GM12874 (cell line): Measurements from ENCODE around the gene FAM135A.
A peak's percentile ranks its signal among the peaks of the same experiment; 100 is the strongest.

Experiments
- TF ChIP-seq, protein P1 (sequence below): IDR thresholded peaks from 2 replicates; pipeline ENCODE4 v1.5.1; 2011; ENCODE audit warnings: low read depth, mild to moderate bottlenecking, control low read depth, low read length, moderate library complexity; ENCODE audit not compliant: insufficient read depth

The FAM135A gene

DNA sequence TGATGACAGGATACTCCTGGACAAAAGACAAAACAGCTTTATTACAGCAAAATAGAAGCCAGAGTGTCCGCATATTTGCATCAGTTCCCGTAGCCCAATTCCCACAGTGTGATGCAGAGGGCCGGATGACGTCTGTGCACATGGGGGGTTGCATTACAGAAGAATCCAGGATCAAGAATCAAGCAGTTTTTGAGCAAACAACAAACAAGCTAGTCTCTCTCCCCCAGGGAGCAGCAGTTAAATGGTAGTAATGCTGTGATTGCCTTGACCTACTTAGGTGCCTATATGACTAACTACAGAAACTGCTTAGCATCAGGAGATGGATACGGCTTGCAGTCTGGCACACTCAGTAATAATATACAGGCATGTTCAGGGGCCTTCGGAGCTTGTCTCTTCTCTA, 150.2 kb downstream of the FAM135A start:
- TF ChIP-seq, protein P1, sequence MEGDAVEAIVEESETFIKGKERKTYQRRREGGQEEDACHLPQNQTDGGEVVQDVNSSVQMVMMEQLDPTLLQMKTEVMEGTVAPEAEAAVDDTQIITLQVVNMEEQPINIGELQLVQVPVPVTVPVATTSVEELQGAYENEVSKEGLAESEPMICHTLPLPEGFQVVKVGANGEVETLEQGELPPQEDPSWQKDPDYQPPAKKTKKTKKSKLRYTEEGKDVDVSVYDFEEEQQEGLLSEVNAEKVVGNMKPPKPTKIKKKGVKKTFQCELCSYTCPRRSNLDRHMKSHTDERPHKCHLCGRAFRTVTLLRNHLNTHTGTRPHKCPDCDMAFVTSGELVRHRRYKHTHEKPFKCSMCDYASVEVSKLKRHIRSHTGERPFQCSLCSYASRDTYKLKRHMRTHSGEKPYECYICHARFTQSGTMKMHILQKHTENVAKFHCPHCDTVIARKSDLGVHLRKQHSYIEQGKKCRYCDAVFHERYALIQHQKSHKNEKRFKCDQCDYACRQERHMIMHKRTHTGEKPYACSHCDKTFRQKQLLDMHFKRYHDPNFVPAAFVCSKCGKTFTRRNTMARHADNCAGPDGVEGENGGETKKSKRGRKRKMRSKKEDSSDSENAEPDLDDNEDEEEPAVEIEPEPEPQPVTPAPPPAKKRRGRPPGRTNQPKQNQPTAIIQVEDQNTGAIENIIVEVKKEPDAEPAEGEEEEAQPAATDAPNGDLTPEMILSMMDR = no peak

DNA sequence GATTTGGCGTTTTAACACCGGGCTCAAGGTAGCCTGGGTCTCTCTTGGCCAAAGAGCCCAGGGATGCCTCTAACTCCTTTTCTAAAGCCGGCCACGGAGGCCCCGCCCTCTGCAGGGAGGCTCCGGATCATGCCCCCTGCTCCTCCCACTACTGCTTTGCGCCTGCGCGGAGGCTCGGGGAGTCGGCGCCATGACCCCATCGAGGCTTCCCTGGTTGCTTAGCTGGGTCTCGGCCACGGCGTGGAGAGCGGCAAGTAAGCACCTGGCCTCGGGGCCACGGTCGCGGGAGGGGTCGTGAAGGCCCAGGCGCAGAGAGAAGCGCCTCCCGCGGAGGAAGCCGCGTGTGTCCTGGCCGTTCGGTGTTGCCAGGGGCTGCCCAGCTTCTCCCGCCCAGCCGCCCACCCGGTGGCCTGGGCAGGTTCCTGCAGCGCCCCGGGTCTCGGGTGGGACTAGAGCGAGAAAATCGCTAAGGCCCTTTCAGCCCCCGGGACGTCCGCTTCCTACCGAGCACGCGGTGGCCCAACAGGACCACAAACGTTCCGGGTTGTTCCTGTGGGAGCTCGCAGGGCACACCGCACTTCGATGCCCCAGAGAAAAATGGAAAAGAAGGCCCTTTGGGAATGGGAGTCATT, 153.6 kb downstream of the FAM135A start, which contains the start of gene SDHAF4:
Gene SDHAF4, plus strand, starts transcription at position 180 of the 632 bp plus-strand sequence. Its CDS starts 11 bp downstream, at position 191.
- TF ChIP-seq, protein P1 = peak; percentile 19; the same call in 1 of the 2 replicates

DNA sequence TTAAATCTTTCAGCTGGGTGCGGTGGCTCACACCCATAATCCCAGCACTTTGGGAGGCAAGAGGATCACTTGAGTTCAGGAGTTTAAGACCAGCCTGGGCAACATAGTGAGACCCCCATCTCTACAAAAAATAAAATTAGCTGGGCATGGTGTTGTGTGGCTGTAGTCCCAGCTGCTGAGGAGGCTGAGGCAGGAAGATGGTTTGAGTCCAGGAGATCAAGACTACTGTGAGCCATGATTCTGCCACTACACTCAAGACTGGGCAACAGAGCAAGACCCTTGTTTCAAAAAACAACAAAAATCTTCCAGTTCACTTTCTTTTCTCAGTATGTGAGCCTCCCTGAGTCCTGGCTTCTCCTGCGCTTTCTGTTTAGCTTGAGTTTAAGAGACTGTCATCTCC, 161.3 kb downstream of the FAM135A start:
- TF ChIP-seq, protein P1 = no peak

DNA sequence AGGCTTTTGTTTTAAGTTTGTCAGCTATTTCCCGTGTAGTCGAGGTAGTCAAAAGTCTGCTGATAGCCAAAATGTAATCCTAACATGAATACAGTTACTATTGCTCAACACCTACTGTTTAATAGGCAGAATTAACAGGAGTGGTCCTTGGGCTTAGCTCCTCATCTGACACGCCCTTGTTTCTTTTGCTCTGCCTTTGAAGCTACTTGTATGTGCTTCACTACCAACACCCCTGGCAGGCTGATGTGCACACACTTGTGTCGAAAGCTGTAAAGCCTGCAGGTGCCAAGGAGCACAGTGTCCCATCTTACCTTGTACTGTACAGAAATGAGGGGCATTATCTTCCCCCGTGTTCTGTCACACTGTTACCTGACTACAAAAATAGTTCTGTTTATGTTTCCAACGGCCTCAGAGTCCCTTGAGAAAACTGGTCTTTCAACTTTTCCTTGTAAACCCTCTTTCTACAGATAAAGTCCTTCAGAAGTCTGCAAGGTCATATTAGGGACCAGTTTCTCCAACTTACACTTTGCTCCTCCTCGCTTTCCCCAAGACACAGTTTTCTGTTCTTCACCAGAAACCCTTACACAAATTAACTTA, 162.7 kb downstream of the FAM135A start:
- TF ChIP-seq, protein P1 = no peak

DNA sequence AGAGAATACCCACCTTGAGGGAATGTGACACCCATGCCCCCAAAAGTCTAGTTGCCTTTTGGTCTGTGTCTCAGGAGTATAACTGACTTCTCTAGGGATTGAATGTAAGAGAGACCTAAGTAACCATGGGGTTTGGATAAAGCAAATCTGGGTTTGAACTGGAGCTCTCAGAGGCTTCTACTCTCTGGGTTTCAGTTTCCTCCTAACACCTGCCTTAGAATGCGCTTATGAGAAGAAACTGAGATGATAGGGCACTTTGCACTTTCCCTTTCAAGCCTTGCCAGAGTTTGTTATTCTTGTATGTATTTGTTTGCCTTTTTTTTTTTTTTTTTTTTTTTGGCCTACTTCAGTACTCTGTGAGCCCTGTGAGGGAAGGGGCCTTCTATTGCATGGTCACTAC, 172.8 kb downstream of the FAM135A start:
- TF ChIP-seq, protein P1 = no peak

- TF ChIP-seq, protein P1 = no peak
Observed at GRCh38 chr6:70590400-70590799, 177.1 kb downstream of the FAM135A start.

DNA sequence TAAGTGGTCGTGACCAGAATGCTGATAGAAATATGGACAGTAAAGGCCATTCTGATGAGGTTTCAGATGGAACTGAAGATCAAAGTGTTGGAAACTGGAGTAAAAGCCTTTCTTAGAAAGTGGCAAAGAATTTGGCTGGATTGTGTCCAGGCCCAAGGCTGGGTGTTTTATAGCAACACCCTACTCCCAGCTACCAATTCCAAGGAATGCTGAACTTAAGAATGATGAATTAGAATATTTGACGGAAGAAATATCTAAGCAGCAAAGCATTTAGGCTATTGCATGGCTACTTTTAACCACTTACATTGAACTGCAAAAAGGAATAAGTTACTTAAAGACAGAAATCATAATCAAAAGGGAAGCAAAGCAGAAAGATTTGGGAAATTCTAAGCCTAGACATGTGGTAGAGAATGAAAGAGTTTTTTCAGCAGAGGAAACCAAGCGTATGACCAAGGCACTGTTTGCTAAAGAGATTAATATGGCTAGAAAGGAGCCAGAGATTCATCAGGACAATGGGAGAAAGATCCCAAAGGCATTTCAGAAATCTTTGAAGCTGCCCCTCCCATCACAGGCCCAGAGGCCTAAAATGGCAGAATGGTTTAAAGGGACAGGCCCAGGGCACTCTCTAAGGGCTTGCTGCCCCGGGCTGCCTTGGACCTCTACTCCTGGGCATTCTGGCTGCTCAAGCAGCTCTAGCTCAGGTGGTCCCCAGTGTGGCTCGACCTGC, 179.2 kb downstream of the FAM135A start:
- TF ChIP-seq, protein P1 = no peak
